Stomach (tissue), 9 donors: Measurements from ENCODE around the gene WDR70. TPM values are rescaled to one million over a fixed set of nuclear protein-coding genes. Genes with fewer than 3 reads are reported as not detected.

Source experiments
- DNase-seq, 2 donors: peaks; one replicate each; pipeline versions ENCODE4 v3.0.0 to v3.0.0-alpha.2; 2013 to 2019
- H3K27ac ChIP-seq, 5 donors: fragments of 200-600 bp in 4 of 5; sonication (generic) in 4 of 5; one replicate each; pipeline ENCODE4 v1.5.1; 2013 to 2019; ENCODE audit warnings: mild to moderate bottlenecking in 1 of 5, moderate library complexity in 1 of 5
- H3K27me3 ChIP-seq, 3 donors: fragments of 200-600 bp; sonication (generic); one replicate each; pipeline ENCODE4 v1.5.1; 2017 to 2019; ENCODE audit warnings: mixed run types in 1 of 3
- H3K36me3 ChIP-seq, 4 donors: fragments of 200-600 bp; sonication (generic); 1 replicate in 3 of 4; 2 replicates in 1 of 4; pipeline ENCODE4 v1.5.1; 2016 to 2019
- H3K4me1 ChIP-seq, 4 donors: fragments of 200-600 bp; sonication (generic); one replicate each; pipeline ENCODE4 v1.5.1; 2016 to 2019
- H3K4me3 ChIP-seq, 4 donors: fragments of 200-600 bp; sonication (generic) in 3 of 4; one replicate each; pipeline ENCODE4 v1.5.1; 2016 to 2019; ENCODE audit warnings: mild to moderate bottlenecking in 1 of 4
- H3K9me3 ChIP-seq, 4 donors: fragments of 200-600 bp; sonication (generic); one replicate each; pipeline ENCODE4 v1.5.1; 2016 to 2019
- CTCF ChIP-seq, 7 experiments: fragments of 450-650 bp in 4 of 7; fragments of 200-600 bp in 3 of 7; sonication (generic) in 3 of 7; IDR thresholded peaks; one replicate each; pipeline ENCODE4 v1.5.1; 2016 to 2019; ENCODE audit warnings: antibody characterized with exemption in 7 of 7, control low read depth in 2 of 7, mild to moderate bottlenecking in 1 of 7
- EP300 ChIP-seq: sonication (generic); formaldehyde crosslinking; IDR thresholded peaks from one replicate; pipeline ENCODE4 v1.6.1; 2017; ENCODE audit warnings: antibody characterized with exemption
- POLR2A ChIP-seq, 4 donors: fragments of 450-650 bp; IDR thresholded peaks; one replicate each; pipeline ENCODE4 v1.6.1; 2016; ENCODE audit warnings: antibody characterized with exemption in 4 of 4, control low read depth in 2 of 4, mild to moderate bottlenecking in 1 of 4, moderate library complexity in 1 of 4
- POLR2AphosphoS5 ChIP-seq, 3 donors: sonication (generic); formaldehyde crosslinking; IDR thresholded peaks; one replicate each; pipeline ENCODE4 v1.6.1; 2016; ENCODE audit warnings: antibody characterized with exemption in 3 of 3
- WGBS, 5 donors: extraction: QIAGEN DNeasy Blood & Tissue Kit in 3 of 5; methylation state at CpG; one replicate each; pipeline versions ENCODE4 v1.1.5 to v1.1.7; 2013 to 2018; 5-methylcytosine and 5-hydroxymethylcytosine counted together
- intact Hi-C: fragments of 100-400 bp; cut with DNase I; formaldehyde crosslinking; loops from one replicate; pipeline ENCODE4 v1.15.1; 2023; ENCODE audit warnings: low total_unique reads
- polyA plus RNA-seq, 3 donors: library from polyadenylated mRNA; stranded (reverse); fragments of 200-250 nt; gene quantifications; one replicate each; pipeline ENCODE4 v1.2.3, GENCODE V29; 2013
- total RNA-seq, 5 donors: library from RNA; depleted of rRNA; stranded (reverse); fragments of >200 nt; gene quantifications; one replicate each; pipeline versions ENCODE4 v1.1.0 to v1.2.3, GENCODE V29; 2014 to 2016
- donor health status: healthy with polysubstance abuse.
- donor health status: Bipolar disorder and iron deficiency.
- donor health status: healthy.

WDR70 gene
- total and polyA plus RNA-seq, 8 donors, result 13.0 to 131 (median 35.0) TPM

- DNase-seq, result no peak
- TF ChIP-seq POLR2AphosphoS5 (IDR thresholded peaks at IDR 0.05) (no peak), EP300 (no peak), POLR2A (IDR thresholded peaks at IDR 0.05) (no peak), CTCF (IDR thresholded peaks at IDR 0.05) (no peak)
- H3K4me1 ChIP-seq, result peaks cover 7 to 12% (median 11%) of the 10 kb centered on the region in 4 donors
- intact Hi-C loops, result no loop called here
- H3K9me3 ChIP-seq, result no peaks in the 10 kb centered on the region
- peaks cover 7 to 37% (median 20%) of the 10 kb centered on the region in 4 donors for H3K36me3 ChIP-seq
- H3K4me3 ChIP-seq, result no peak overlapping the region
- H3K27ac ChIP-seq, result peak overlapping the region in 1 of 5 donors; percentile 6
- H3K27me3 ChIP-seq, result no peaks in the 10 kb centered on the region
- 74 to 81% (median 75%) methylated on average over 6 of the region's 6 CpGs for WGBS, 5 donors
Observed at GRCh38 chr5:37722236-37723161, 343.4 kb downstream of the WDR70 start.

- WGBS, 5 donors, result 82 to 91% (median 85%) methylated on average over 8 of the region's 8 CpGs
- no peaks in the 10 kb centered on the region for H3K9me3 ChIP-seq
- H3K4me3 ChIP-seq, result no peak overlapping the region
- H3K27me3 ChIP-seq, result no peaks in the 10 kb centered on the region
- TF ChIP-seq EP300 (no peak), POLR2AphosphoS5 (IDR thresholded peaks at IDR 0.05) (no peak), POLR2A (IDR thresholded peaks at IDR 0.05) (no peak), CTCF (IDR thresholded peaks at IDR 0.05) (no peak)
- DNase-seq, result no peak
- H3K4me1 ChIP-seq, result peaks cover 0 to 4% (median 2%) of the 10 kb centered on the region in 4 donors
- peaks cover 9 to 45% (median 29%) of the 10 kb centered on the region in 4 donors for H3K36me3 ChIP-seq
- intact Hi-C loops, result no loop called here
- peak overlapping the region in 1 of 5 donors; percentile 6 for H3K27ac ChIP-seq
Observed at GRCh38 chr5:37723162-37723961, 344.2 kb downstream of the WDR70 start.

- Histone ChIP-seq H3K27me3 (no peaks in the 10 kb centered on the region), H3K4me1 (no peaks in the 10 kb centered on the region), H3K27ac (no peak overlapping the region), H3K9me3 (no peaks in the 10 kb centered on the region), H3K36me3 (peaks cover 9 to 56% (median 40%) of the 10 kb centered on the region in 4 donors), H3K4me3 (no peak overlapping the region)
- no peak for DNase-seq
- intact Hi-C loops, result no loop called here
- 90 to 95% (median 94%) methylated on average over 8 of the region's 8 CpGs for WGBS, 5 donors
- no peak for TF ChIP-seq POLR2AphosphoS5 (IDR thresholded peaks at IDR 0.05)
Observed at GRCh38 chr5:37724395-37725125, 345.4 kb downstream of the WDR70 start.

GRCh38 chr5:37725185-37725584 is 346.1 kb downstream of the WDR70 start:
- intact Hi-C loops, result no loop called here
- 94 to 98% (median 97%) methylated on average over 2 of the region's 2 CpGs for WGBS, 5 donors
- H3K27me3 ChIP-seq, result no peaks in the 10 kb centered on the region
- DNase-seq, result no peak
- no peaks in the 10 kb centered on the region for H3K4me1 ChIP-seq
- no peaks in the 10 kb centered on the region for H3K9me3 ChIP-seq
- H3K4me3 ChIP-seq, result no peak overlapping the region
- TF ChIP-seq EP300 (no peak), POLR2A (IDR thresholded peaks at IDR 0.05) (no peak), CTCF (IDR thresholded peaks at IDR 0.05) (no peak), POLR2AphosphoS5 (IDR thresholded peaks at IDR 0.05) (no peak)
- peaks cover 9 to 62% (median 42%) of the 10 kb centered on the region in 4 donors for H3K36me3 ChIP-seq
- no peak overlapping the region for H3K27ac ChIP-seq
